Left ventricle myocardium inferior (tissue), 1 donor: ENCODE measurements around the gene MRRF. TPM values are rescaled to one million over a fixed set of nuclear protein-coding genes. Genes with fewer than 3 reads are reported as not detected.

Experiments used
- DNase-seq: peaks from one replicate; pipeline ENCODE4 v3.0.0-alpha.2; 2020
- H3K27ac ChIP-seq: fragments of 200-600 bp; replicated peaks from 2 replicates; pipeline ENCODE4 v1.8.0; 2021
- H3K27me3 ChIP-seq: fragments of 200-600 bp; 2 replicates; pipeline ENCODE4 v1.8.0; 2021; ENCODE audit warnings: low read depth
- H3K36me3 ChIP-seq: fragments of 200-600 bp; 2 replicates; pipeline ENCODE4 v1.8.0; 2021
- H3K4me1 ChIP-seq: fragments of 200-600 bp; 2 replicates; pipeline ENCODE4 v1.8.0; 2021
- H3K4me3 ChIP-seq: fragments of 200-600 bp; 2 replicates; pipeline ENCODE4 v1.8.0; 2021; ENCODE audit warnings: mild to moderate bottlenecking, moderate library complexity
- H3K9me3 ChIP-seq: fragments of 200-600 bp; replicated peaks from 2 replicates; pipeline ENCODE4 v1.8.0; 2021
- CTCF ChIP-seq: fragments of 200-600 bp; IDR thresholded peaks from 2 replicates; pipeline ENCODE4 v1.8.0; 2021; ENCODE audit warnings: antibody characterized with exemption, mild to moderate bottlenecking, borderline replicate concordance
- intact Hi-C: fragments of 100-400 bp; cut with micrococcal nuclease; formaldehyde crosslinking; loops from one replicate; pipeline ENCODE4 v1.11.0; 2022
- total RNA-seq: library from RNA; stranded (reverse); fragmentation: NEBNext Ultra II Directional; extraction: Animal tissue kit (Norgen Biotek cat#: 25700); gene quantifications from one replicate; pipeline ENCODE4 v1.2.1, GENCODE V29; 2021
- donor health status: DM: no; HTN: yes; CAD: no; lungs with severe emphysema.

Gene MRRF
- total RNA-seq, 1 donor from 2014 or later, result 35.8 TPM

GRCh38 chr9:122246666-122247065 lies 18.0 kb upstream of the MRRF start:
- Histone ChIP-seq H3K27me3 (no peaks in the 10 kb centered on the region), H3K4me3 (no peak overlapping the region), H3K4me1 (peaks cover 11% of the 10 kb centered on the region), H3K9me3 (no peaks in the 10 kb centered on the region), H3K36me3 (peaks cover 96% of the 10 kb centered on the region), H3K27ac (no peak overlapping the region)
- DNase-seq, result no peak
- intact Hi-C loops, result no loop called here
- TF ChIP-seq CTCF, result no peak

GRCh38 chr9:122248448-122248865 lies 16.2 kb upstream of the MRRF start:
- no peak for DNase-seq
- Histone ChIP-seq H3K4me1 (peaks cover 29% of the 10 kb centered on the region), H3K27me3 (no peaks in the 10 kb centered on the region), H3K4me3 (no peak overlapping the region), H3K36me3 (peaks cover 83% of the 10 kb centered on the region), H3K27ac (no peak overlapping the region), H3K9me3 (no peaks in the 10 kb centered on the region)
- intact Hi-C loops, result no loop called here
- no peak for TF ChIP-seq CTCF

- no peaks in the 10 kb centered on the region for H3K27me3 ChIP-seq
Measured at GRCh38 chr9:122251351-122251750, 13.3 kb upstream of the MRRF start.

GRCh38 chr9:122252796-122253195 lies 11.9 kb upstream of the MRRF start:
- peak overlapping the region; percentile 75 for H3K27ac ChIP-seq
- peaks cover 46% of the 10 kb centered on the region for H3K36me3 ChIP-seq

More at GRCh38 chr9:122251351-122251750, 13.3 kb upstream of the MRRF start:
- peaks cover 45% of the 10 kb centered on the region for H3K4me1 ChIP-seq
- no peak for DNase-seq
- no peak for TF ChIP-seq CTCF
- intact Hi-C loops, result loop anchor here (10.0 kb wide), 1 partner anchor 93 kb away; no protein-coding TSS in a partner anchor
- peaks cover 61% of the 10 kb centered on the region for H3K36me3 ChIP-seq
- H3K4me3 ChIP-seq, result no peak overlapping the region
- no peak overlapping the region for H3K27ac ChIP-seq
- no peaks in the 10 kb centered on the region for H3K9me3 ChIP-seq

GRCh38 chr9:122254761-122255160 lies 9.9 kb upstream of the MRRF start:
- Histone ChIP-seq H3K4me1 (peaks cover 51% of the 10 kb centered on the region), H3K36me3 (peaks cover 48% of the 10 kb centered on the region), H3K27ac (peak overlapping the region; percentile 75), H3K27me3 (no peaks in the 10 kb centered on the region), H3K9me3 (no peaks in the 10 kb centered on the region), H3K4me3 (no peak overlapping the region)
- no peak for DNase-seq
- intact Hi-C loops, result loop anchor here (10.0 kb wide), 1 partner anchor 90 kb away; no protein-coding TSS in a partner anchor
- TF ChIP-seq CTCF, result no peak

More at GRCh38 chr9:122252796-122253195, 11.9 kb upstream of the MRRF start:
- Histone ChIP-seq H3K9me3 (no peaks in the 10 kb centered on the region), H3K4me1 (peaks cover 45% of the 10 kb centered on the region), H3K27me3 (no peaks in the 10 kb centered on the region), H3K4me3 (no peak overlapping the region)
- no peak for TF ChIP-seq CTCF
- intact Hi-C loops, result loop anchor here (10.0 kb wide), 1 partner anchor 92 kb away; no protein-coding TSS in a partner anchor
- DNase-seq, result no peak
